Urinary bladder (tissue), 4 donors: ENCODE measurements around the gene ARID3A. TPM values are rescaled to one million over a fixed set of nuclear protein-coding genes. Genes with fewer than 3 reads are reported as not detected.

Source experiments
- DNase-seq: peaks from one replicate; pipeline ENCODE4 v3.0.0-alpha.2; 2015; ENCODE audit errors: extremely low spot score
- H3K27ac ChIP-seq: one replicate; pipeline ENCODE4 v1.5.1; 2013; ENCODE audit warnings: low read depth, mild to moderate bottlenecking, moderate library complexity
- H3K36me3 ChIP-seq: one replicate; pipeline ENCODE4 v1.6.1; 2013; ENCODE audit warnings: mild to moderate bottlenecking, moderate library complexity; ENCODE audit not compliant: insufficient read depth
- H3K4me1 ChIP-seq: one replicate; pipeline ENCODE4 v1.6.1; 2013; ENCODE audit warnings: mild to moderate bottlenecking, moderate library complexity; ENCODE audit not compliant: insufficient read depth
- H3K4me3 ChIP-seq: one replicate; pipeline ENCODE4 v1.5.1; 2013; ENCODE audit warnings: low read depth, low read length
- WGBS: extraction: QIAGEN DNeasy Blood & Tissue Kit; methylation state at CpG from one replicate; pipeline ENCODE4 v1.1.7; 2013; 5-methylcytosine and 5-hydroxymethylcytosine counted together
- polyA plus RNA-seq: library from polyadenylated mRNA; stranded (reverse); fragments of 200-250 nt; gene quantifications from one replicate; pipeline ENCODE4 v1.2.3, GENCODE V29; 2013
- total RNA-seq: library from RNA; depleted of rRNA; stranded (reverse); fragments of >200 nt; gene quantifications from one replicate; pipeline ENCODE4 v1.2.3, GENCODE V29; 2014
- donor health status: healthy with polysubstance abuse.
- donor health status: healthy.

ARID3A gene
- total and polyA plus RNA-seq, 2 donors, result 6.1 to 9.1 TPM

DNA sequence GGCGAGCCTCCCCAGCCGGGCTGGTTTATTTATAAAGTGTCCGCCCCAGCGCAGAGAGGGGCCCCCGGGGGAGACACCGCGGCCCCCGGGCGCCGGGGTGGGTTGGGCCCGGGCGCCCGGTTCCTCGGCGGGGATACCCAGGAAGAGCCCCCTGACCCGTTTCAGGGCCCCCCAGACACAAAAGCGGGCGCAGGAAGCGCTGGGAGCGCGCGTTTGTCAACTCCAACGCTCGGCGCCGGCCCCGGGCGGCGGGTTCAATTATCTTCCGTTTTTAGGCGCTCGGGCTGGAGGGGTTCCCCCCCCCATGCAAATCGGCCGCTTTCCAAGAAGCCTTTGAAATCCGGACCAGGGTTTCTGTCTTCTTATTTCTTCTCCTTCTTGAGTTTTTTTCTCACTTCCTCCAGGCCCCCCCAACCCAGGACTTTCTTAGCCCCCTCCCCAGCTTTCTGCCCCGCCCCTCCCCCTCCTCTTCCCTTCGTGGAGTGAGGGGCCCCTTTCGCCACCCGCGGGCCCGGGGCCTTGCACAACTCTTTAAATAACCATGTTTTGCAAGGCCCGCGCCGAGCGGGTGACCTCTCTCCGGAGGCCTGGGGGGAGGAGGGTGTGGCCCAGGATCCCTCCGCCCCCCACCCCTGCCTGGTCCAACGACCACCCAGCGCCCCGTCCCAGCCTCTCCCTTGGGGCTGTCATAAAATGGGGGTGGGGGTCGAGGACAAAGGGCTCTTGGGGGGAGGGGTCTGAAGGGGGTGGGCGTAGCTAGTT lies 935 bp downstream of the ARID3A start:
- Histone ChIP-seq H3K4me1 (peaks cover 2% of the 10 kb centered on the region), H3K27ac (peak overlapping the region; percentile 47), H3K36me3 (no peaks in the 10 kb centered on the region), H3K4me3 (peak overlapping the region; percentile 76)
- under 1% methylated on average over 52 of the region's 52 CpGs for WGBS
- no peak for DNase-seq

DNA sequence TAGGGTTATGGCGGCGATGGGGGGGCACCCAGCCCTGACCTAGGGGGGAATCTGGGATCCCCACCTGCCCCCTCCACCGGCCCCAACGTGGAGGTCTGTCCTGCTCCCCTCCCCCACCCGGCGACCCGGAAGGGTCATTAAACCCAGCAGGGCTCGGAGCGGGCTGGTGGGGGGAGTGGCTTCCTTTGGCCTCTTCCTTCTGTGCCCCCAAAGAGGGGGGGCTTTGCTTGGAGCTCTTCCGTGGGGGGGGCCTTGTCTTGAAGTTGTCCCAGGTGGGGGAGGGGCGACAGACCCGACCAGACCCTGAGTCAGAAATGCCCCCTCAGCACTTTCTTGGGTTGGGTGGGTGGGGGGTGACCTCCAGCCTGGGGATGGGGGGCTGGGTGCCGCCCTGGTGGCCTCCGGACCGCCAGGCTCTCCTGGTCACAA lies 1.5 kb downstream of the ARID3A start:
- DNase-seq, result no peak
- Histone ChIP-seq H3K36me3 (no peaks in the 10 kb centered on the region), H3K4me3 (peak overlapping the region; percentile 76), H3K27ac (peak overlapping the region; percentile 61), H3K4me1 (peaks cover 2% of the 10 kb centered on the region)
- WGBS, result 11% methylated on average over 15 of the region's 15 CpGs

DNA sequence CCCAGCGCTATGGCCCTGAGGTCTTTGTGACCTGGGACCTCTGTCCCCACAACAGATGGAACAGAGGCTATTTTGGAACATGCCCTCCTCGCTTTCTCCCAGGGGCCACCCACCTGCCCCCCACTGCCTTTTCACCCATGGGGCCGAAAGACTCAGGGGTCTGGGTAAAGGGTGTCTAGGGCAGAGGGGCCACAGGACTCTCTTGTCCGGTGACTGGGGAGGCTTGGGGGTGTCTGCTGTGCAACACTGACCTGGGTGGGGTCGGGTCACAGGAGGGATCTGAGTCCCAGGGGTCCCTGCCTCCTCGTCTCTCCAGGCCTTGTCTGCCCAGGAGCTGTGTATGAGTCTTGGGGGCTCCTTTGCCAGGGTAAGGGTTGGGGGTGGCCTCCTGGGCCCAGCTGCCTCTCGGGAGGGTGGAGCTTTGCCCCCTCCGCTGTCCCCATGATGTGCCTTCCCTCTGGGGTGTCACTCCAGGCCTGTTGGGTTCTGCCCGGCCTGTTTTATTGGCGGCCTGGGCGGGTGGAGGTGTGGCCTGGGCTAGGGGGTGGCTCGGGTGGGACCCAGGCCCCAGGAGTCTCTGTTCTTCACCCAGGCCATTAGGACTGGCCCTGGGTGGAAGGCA lies 2.1 kb downstream of the ARID3A start:
- peak overlapping the region; percentile 76 for H3K4me3 ChIP-seq
- peaks cover 3% of the 10 kb centered on the region for H3K4me1 ChIP-seq
- H3K27ac ChIP-seq, result peak overlapping the region; percentile 26
- H3K36me3 ChIP-seq, result no peaks in the 10 kb centered on the region
- 68% methylated on average over 12 of the region's 12 CpGs for WGBS
- DNase-seq, result no peak

DNA sequence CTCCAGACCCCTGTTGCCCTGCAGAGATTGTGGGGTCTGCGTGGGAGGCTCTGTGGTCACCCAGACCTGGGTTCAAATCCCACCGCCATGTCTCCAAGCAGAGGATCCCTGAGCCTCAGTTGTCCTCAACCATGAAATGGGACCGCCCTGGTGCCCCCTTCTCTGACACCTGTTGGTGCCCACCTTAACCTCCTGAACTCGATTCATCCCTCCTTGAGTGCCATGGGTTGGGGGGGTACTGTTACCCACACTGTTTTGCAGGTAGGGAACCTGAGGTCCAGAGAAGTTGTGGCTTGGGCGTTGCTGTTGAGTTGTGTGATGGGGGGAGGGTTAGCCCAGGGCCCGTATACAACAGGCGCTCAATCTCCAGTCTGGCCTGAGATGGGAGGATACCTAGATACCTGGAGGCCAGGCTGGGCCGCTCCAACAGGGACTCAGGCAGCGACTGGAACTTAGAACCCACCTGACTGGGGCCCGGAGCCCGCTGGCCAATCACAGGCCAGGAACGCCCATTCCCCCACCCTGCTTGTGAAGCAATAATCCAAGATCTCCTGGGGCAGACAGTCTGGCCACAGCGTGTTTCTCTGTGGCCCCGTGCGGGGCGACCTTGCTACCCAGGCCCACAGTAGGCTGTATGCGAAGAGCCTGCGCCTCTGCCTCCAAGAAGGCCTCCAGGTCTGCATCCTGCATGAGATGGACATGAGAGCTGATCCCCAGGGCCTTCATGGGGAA lies 2.8 kb downstream of the ARID3A start:
- 86% methylated on average over 18 of the region's 18 CpGs for WGBS
- DNase-seq, result no peak
- H3K36me3 ChIP-seq, result no peaks in the 10 kb centered on the region

DNA sequence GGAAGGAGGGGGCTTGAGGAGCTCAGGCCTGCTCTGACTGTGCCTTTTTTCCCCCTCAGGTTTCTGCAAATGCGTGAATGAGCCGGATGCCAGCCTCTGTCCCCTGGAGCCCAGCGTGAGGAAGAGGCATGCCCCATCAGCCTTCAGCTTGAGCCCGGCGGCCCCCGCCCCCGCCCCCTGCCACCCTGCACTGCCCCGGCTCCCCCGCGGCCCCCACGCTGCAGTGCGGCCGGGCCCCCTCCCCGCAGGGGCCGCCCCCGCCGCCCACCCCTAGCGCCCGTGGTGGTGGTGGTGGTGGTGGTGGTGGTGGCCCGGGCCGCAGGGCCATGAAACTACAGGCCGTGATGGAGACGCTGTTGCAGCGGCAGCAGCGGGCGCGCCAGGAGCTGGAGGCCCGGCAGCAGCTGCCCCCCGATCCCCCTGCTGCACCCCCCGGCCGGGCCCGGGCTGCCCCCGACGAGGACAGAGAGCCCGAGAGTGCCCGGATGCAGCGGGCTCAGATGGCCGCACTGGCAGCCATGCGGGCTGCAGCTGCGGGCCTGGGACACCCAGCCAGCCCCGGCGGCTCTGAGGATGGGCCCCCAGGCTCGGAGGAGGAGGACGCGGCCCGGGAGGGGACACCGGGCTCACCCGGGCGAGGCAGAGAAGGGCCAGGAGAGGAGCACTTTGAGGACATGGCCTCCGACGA lies 3.5 kb downstream of the ARID3A start:
- DNase-seq, result no peak
- Histone ChIP-seq H3K36me3 (no peaks in the 10 kb centered on the region), H3K27ac (no peak overlapping the region), H3K4me1 (peaks cover 5% of the 10 kb centered on the region), H3K4me3 (no peak overlapping the region)
- 92% methylated on average over 51 of the region's 51 CpGs for WGBS

More for the DNA sequence above, 2.8 kb downstream of the ARID3A start:
- H3K27ac ChIP-seq, result no peak overlapping the region
- peaks cover 5% of the 10 kb centered on the region for H3K4me1 ChIP-seq
- H3K4me3 ChIP-seq, result no peak overlapping the region

DNA sequence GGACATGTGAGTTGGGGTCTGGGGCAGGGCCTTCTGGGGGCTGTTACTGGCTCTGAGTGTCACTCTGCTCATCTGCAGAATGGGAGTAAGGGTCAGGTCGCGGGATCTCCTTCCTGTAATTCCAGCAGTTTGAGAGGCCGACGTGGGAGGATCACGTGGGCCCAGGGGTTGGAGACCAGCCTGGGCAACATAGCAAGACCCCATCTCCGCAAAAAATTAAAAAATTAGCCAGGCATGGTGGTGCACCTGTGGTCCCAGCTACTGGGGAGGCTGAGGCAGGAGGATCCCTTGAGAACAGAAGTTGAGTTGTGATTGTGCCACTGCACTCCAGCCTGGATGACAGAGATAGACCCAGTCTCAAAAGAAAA lies 4.0 kb downstream of the ARID3A start:
- H3K4me1 ChIP-seq, result peaks cover 7% of the 10 kb centered on the region
- no peak overlapping the region for H3K27ac ChIP-seq
- H3K4me3 ChIP-seq, result no peak overlapping the region
- 95% methylated on average over 6 of the region's 6 CpGs for WGBS
- no peak for DNase-seq
- H3K36me3 ChIP-seq, result no peaks in the 10 kb centered on the region

DNA sequence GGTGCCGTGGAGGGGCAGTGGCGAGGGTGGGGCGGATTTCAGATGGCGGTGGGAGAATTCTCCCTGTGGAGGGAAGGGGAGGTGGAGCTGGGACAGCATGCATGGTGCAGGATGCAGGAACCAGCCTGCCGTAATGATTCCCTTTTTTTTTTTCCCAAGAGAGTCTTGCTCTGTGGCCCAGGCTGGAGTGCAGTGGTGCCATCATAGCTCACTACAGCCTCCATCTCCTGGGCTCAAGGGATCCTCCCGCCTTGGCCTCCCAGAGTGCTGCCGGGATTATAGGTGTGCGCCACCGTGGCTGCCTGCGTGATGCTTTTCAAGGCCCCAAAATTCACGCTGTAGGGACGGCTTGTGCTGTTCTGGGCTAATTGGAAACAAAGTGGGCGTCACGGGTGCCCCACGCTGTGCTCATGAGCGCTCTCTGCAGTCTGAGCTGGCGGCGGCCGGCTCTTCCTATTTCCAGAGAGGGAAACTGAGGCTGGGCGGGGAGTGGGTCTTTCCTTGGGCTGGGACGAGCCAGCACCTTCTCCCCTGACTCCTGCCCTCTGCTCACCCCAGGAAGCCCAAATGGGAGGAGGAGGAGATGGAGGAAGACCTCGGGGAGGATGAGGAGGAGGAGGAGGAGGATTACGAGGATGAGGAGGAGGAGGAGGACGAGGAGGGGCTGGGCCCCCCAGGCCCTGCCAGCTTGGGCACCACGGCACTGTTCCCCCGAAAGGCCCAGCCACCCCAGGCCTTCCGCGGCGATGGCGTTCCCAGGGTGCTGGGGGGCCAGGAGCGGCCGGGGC lies 6.2 kb downstream of the ARID3A start:
- H3K36me3 ChIP-seq, result no peaks in the 10 kb centered on the region
- WGBS, result 89% methylated on average over 32 of the region's 32 CpGs
- H3K27ac ChIP-seq, result peak overlapping the region; percentile 19
- no peak overlapping the region for H3K4me3 ChIP-seq
- DNase-seq, result no peak
- H3K4me1 ChIP-seq, result peaks cover 6% of the 10 kb centered on the region

DNA sequence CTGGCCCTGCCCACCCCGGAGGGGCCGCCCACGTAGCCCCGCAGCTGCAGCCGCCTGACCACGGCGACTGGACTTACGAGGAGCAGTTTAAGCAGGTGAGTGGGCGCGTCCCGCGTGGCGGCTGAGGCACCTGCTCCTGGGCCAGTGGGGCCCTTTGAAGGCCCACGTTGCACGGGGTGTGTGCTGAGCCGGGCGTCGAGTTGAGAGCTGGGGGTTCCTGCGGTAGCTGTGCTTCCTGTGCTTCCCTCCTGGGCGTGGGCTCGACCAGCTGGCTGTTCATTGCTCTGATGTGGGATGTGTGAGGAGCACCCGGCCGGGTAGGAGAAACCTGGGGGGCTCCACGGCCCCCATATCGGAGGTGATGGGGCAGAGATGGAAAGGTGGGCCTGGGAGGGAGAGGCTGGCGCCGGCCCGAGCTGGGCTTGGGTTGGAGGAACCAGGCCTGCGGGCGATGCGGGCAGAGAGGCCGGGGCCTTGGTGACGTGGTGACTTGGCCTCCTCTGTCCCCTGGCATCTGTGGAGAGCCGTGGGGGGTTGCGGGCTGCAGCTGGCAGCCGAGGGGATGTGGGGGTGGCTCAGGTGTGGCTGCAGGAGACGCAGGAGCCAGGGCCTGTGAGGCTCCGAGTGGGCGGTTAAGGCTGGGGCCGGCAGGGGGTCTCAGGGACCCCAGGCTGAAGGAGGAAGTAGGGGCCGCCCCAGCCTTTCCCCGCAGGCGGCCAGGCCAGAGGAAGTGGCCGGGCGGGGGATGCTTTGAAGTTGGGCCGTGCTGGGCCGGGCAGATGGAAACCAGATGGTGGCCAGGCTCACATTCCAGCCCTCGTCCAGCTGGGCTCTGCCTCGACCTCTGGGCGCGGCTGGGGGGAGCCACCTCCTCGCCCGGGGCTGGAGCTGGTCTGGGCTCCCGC lies 7.1 kb downstream of the ARID3A start:
- Histone ChIP-seq H3K4me1 (peaks cover 6% of the 10 kb centered on the region), H3K27ac (peak overlapping the region; percentile 71), H3K36me3 (no peaks in the 10 kb centered on the region), H3K4me3 (no peak overlapping the region)
- WGBS, result 35% methylated on average over 54 of the region's 54 CpGs
- DNase-seq, result no peak

DNA sequence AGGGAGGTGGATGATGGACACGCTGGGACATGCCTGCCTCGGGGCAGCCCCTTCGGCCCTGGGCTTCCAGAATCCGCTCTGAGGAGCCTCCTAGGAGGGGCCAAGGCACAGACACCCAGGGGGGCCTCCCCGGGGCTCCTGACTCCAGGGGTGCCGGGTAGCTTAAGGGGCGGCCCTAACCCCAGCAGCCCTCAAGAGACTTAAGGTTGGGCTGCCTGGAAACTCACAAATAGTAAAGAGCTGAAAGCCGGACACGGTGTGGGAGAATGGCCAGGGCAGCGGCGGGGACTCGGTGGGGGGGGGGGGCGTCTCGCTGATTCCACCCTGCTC lies 7.7 kb downstream of the ARID3A start:
- Histone ChIP-seq H3K4me1 (peaks cover 6% of the 10 kb centered on the region), H3K27ac (no peak overlapping the region), H3K36me3 (no peaks in the 10 kb centered on the region), H3K4me3 (no peak overlapping the region)
- 32% methylated on average over 14 of the region's 14 CpGs for WGBS
- no peak for DNase-seq

DNA sequence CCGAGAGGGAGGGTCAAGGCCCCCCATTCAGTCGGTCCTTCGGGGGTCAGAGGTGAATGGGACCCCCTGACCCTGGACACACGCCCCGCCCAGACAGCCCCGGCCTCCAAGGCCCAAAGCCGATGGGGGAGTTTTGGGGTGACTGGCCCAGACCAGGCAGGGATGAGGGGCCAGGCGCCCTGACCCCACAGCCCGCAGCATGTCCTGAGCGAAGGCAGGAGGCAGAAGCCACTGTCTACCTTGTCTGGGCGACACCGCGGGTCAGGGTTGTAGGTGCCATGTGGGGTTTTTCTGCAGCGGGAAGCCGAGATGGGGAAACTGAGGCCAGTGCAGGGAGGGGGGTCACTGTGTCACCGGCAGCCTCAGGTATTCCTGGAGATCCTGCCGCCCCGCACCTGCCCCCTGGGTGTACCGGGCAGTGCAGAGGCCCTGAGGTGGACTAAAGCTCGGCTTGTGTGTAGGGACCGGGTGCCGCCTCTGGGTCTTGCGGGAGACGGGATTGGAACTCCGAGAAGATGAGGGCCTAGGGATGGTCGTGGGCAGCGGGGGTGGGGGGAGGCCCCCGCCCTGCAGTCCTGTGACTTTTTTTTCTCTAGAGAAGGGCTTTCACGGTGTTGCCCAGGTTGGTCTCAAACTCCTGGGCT lies 8.5 kb downstream of the ARID3A start:
- Histone ChIP-seq H3K27ac (peak overlapping the region; percentile 28), H3K4me3 (no peak overlapping the region), H3K4me1 (peaks cover 6% of the 10 kb centered on the region), H3K36me3 (no peaks in the 10 kb centered on the region)
- 72% methylated on average over 29 of the region's 29 CpGs for WGBS
- DNase-seq, result no peak

DNA sequence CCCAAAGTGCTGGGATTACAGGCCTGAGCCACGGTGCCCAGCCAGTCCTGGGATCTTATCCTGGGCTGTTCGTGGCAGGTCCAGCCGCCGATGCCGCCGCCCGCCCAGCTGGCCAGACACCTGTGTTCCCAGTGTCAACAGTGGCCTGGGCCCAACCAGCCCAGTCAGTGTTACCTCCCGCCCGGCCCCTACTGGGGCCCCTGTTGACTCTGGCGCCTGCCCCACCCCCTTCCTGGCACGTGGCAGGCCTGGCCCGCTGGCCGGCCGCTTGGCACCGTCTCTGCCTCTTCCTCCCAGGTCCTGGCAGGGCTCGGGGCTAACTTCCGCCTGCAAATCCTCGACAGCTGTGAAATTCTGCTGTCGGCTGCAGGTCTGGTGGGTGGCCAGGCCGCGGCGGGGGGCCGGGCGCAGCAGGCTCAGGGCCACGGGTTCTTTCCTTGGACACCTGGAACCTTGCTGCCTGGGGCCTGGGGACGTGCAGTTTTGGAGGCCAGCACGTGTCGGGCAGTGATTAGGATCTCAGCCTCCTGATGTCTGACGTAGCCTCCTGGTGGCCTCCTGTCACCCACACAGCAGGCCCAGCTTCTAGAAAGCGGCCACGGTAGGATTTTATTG lies 9.1 kb downstream of the ARID3A start:
- H3K4me3 ChIP-seq, result no peak overlapping the region
- 11% methylated on average over 31 of the region's 31 CpGs for WGBS

DNA sequence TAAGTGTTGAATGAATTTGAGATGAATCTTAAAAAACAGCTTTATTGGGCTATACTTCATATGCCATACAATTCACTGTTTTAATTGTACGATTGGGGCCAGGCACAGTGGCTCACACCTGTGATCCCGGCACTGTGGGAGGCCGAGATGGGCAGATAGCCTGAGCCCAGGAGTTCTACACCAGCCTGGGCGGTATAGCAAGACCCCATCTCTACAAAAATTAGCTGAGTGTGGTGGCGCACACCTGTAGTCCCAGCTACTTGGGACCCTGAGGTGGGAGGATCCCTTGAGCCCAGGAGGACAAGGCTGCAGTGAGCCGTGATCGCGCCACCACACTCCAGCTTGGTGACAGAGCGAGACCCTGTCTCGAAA lies 10.3 kb downstream of the ARID3A start:
- H3K27ac ChIP-seq, result no peak overlapping the region
- no peak for DNase-seq
- no peaks in the 10 kb centered on the region for H3K36me3 ChIP-seq
- WGBS, result 98% methylated on average over 10 of the region's 10 CpGs
- no peak overlapping the region for H3K4me3 ChIP-seq
- peaks cover 6% of the 10 kb centered on the region for H3K4me1 ChIP-seq

More for the DNA sequence above, 9.1 kb downstream of the ARID3A start:
- no peaks in the 10 kb centered on the region for H3K36me3 ChIP-seq
- peak overlapping the region; percentile 28 for H3K27ac ChIP-seq
- peaks cover 6% of the 10 kb centered on the region for H3K4me1 ChIP-seq
- no peak for DNase-seq
